ENCODE measurements around the gene HOXB2. TPM values are rescaled to one million over a fixed set of nuclear protein-coding genes. Genes with fewer than 3 reads are reported as not detected.

The HOXB2 gene
- total RNA-seq, 1 donor from 2014 or later: not detected

GRCh38 chr17:48527547-48527932 is 17.4 kb downstream of the HOXB2 start:
- Histone ChIP-seq H3K9me3 (ENCODE audit: low read depth) (no peaks in the 10 kb centered on the region), H3K4me3 (no peak overlapping the region), H4K20me1 (ENCODE audit: low read depth) (peaks cover 86% of the 10 kb centered on the region), H3K27ac (no peak overlapping the region), H3K9ac (no peak overlapping the region), H3K36me3 (no peaks in the 10 kb centered on the region), H3K4me2 (no peak overlapping the region), H3K79me2 (ENCODE audit: low read depth) (no peaks in the 10 kb centered on the region), H2AFZ (replicated peaks) (no peak overlapping the region), H3K27me3 (peaks cover 100% of the 10 kb centered on the region), H3K4me1 (no peaks in the 10 kb centered on the region), H3F3A (ENCODE audit: low read depth) (peaks cover 5% of the 10 kb centered on the region)
- H3K4me3 Mint-ChIP-seq: no peak overlapping the region
- TF ChIP-seq EZH2phosphoT487 (IDR thresholded peaks at IDR 0.05) (peak; percentile 58), CTCF (IDR thresholded peaks at IDR 0.05) (no peak), EZH2 (IDR thresholded peaks at IDR 0.05) (peak; percentile 66)
- peaks cover 2% of the 10 kb centered on the region for H3K4me1 Mint-ChIP-seq
- H3K27me3 Mint-ChIP-seq (ENCODE audit: insufficient read depth, low read depth): peaks cover 95% of the 10 kb centered on the region
- no peak overlapping the region for H3K27ac Mint-ChIP-seq
- no peaks in the 10 kb centered on the region for H3K36me3 Mint-ChIP-seq
- H3K9me3 Mint-ChIP-seq: peaks cover 7% of the 10 kb centered on the region
- DNase-seq (ENCODE audit: low spot score): no peak

- H3K27me3 ChIP-seq: peaks cover 100% of the 10 kb centered on the region
- peaks cover 5% of the 10 kb centered on the region for H3F3A ChIP-seq (ENCODE audit: low read depth)
- no peak overlapping the region for H3K9ac ChIP-seq
- H4K20me1 ChIP-seq (ENCODE audit: low read depth): peaks cover 87% of the 10 kb centered on the region
- H3K36me3 ChIP-seq: no peaks in the 10 kb centered on the region
- Mint-ChIP-seq H3K4me3 (no peak overlapping the region), H3K36me3 (no peaks in the 10 kb centered on the region), H3K27ac (no peak overlapping the region), H3K9me3 (peaks cover 7% of the 10 kb centered on the region), H3K4me1 (peaks cover 2% of the 10 kb centered on the region), H3K27me3 (ENCODE audit: insufficient read depth, low read depth) (peaks cover 92% of the 10 kb centered on the region)
- no peak overlapping the region for H3K27ac ChIP-seq
- H3K4me2 ChIP-seq: peak overlapping the region; percentile 27
- no peaks in the 10 kb centered on the region for H3K9me3 ChIP-seq (ENCODE audit: low read depth)
- TF ChIP-seq EZH2 (IDR thresholded peaks at IDR 0.05) (peak; percentile 94), EZH2phosphoT487 (IDR thresholded peaks at IDR 0.05) (peak; percentile 96), CTCF (IDR thresholded peaks at IDR 0.05) (no peak)
- no peaks in the 10 kb centered on the region for H3K79me2 ChIP-seq (ENCODE audit: low read depth)
- peak; percentile 77 for DNase-seq (ENCODE audit: low spot score)
- no peak overlapping the region for H3K4me3 ChIP-seq
- H2AFZ ChIP-seq (replicated peaks): no peak overlapping the region
- no peaks in the 10 kb centered on the region for H3K4me1 ChIP-seq
These were observed 18.0 kb downstream of the HOXB2 start for GRCh38 chr17:48526608-48527546.

GRCh38 chr17:48523010-48523409 is 21.9 kb downstream of the HOXB2 start:
- H3K27me3 ChIP-seq: peaks cover 100% of the 10 kb centered on the region

More at GRCh38 chr17:48523010-48523409, 21.9 kb downstream of the HOXB2 start:
- no peak overlapping the region for H3K4me3 ChIP-seq
- Mint-ChIP-seq H3K9me3 (peaks cover 4% of the 10 kb centered on the region), H3K36me3 (no peaks in the 10 kb centered on the region), H3K4me1 (peaks cover 2% of the 10 kb centered on the region), H3K27me3 (ENCODE audit: insufficient read depth, low read depth) (peaks cover 74% of the 10 kb centered on the region), H3K4me3 (no peak overlapping the region), H3K27ac (no peak overlapping the region)
- H2AFZ ChIP-seq (replicated peaks): no peak overlapping the region
- TF ChIP-seq EZH2 (IDR thresholded peaks at IDR 0.05) (no peak), CTCF (IDR thresholded peaks at IDR 0.05) (peak; percentile 21)
- H3K36me3 ChIP-seq: no peaks in the 10 kb centered on the region
- no peaks in the 10 kb centered on the region for H3K9me3 ChIP-seq (ENCODE audit: low read depth)
- no peak overlapping the region for H3K9ac ChIP-seq
- H3K79me2 ChIP-seq (ENCODE audit: low read depth): no peaks in the 10 kb centered on the region
- peaks cover 5% of the 10 kb centered on the region for H3F3A ChIP-seq (ENCODE audit: low read depth)
- DNase-seq (ENCODE audit: low spot score): no peak
- no peak overlapping the region for H3K4me2 ChIP-seq
- H3K27ac ChIP-seq: no peak overlapping the region
- H4K20me1 ChIP-seq (ENCODE audit: low read depth): peaks cover 60% of the 10 kb centered on the region
- H3K4me1 ChIP-seq: no peaks in the 10 kb centered on the region

Data from neural progenitor cell (in vitro differentiated cells).